ENCODE results near the gene DHRS12.

DHRS12 gene

DNA sequence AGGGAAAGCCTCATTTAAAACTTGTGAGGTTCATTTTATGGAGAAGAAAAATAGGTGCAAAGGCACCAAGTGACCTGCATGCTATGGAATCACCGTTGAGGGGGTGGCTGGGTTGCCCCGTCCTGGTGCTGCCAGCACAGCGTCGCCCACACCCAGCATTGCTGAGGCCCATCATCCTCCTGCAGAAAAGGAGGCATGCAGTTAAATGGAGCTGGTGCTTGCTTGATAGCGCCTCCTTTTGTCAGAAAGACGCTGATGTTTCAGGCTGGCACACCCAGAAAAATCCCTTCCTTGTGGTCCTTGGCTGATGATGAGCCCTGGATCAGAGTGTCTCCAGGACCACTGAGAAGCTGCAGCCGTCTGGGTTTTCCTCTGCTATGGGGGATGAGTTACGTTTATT is 36.9 kb downstream of the DHRS12 start:
- Histone ChIP-seq H3K9me3 (ENCODE audit: low read length) (no peaks in the 10 kb centered on the region), H3K4me1 (ENCODE audit: insufficient read depth, low read length) (peaks cover 12% of the 10 kb centered on the region), H2AFZ (ENCODE audit: low read depth, low read length) (no peak overlapping the region), H3K4me3 (ENCODE audit: low read length) (no peak overlapping the region), H3K27me3 (ENCODE audit: insufficient read depth, low read length) (no peaks in the 10 kb centered on the region), H3K36me3 (ENCODE audit: insufficient read depth, low read length) (peaks cover 4% of the 10 kb centered on the region)

DNA sequence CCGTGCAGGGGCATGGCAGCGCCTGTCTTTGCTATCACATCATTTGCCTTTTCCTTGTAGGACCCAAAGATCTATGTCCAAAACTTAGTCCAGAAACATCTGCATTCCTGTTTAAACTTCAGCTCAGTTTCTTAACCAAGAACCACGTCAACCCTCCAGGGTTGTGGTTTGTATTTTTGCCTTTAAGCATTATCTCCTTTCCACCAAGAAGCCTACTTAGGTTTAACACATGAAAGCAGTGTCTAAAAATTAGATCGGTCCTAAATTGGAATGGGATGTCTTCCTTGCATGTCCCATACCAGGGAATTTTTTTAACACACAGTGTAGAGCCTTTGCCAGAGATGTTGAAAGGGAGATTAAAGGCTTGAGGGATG is 38.8 kb downstream of the DHRS12 start:
- Histone ChIP-seq H3K4me1 (ENCODE audit: insufficient read depth, low read length) (peaks cover 12% of the 10 kb centered on the region), H3K4me3 (ENCODE audit: low read length) (no peak overlapping the region), H2AFZ (ENCODE audit: low read depth, low read length) (no peak overlapping the region), H3K9me3 (ENCODE audit: low read length) (no peaks in the 10 kb centered on the region), H3K27me3 (ENCODE audit: insufficient read depth, low read length) (no peaks in the 10 kb centered on the region), H3K36me3 (ENCODE audit: insufficient read depth, low read length) (peaks cover 10% of the 10 kb centered on the region)

DNA sequence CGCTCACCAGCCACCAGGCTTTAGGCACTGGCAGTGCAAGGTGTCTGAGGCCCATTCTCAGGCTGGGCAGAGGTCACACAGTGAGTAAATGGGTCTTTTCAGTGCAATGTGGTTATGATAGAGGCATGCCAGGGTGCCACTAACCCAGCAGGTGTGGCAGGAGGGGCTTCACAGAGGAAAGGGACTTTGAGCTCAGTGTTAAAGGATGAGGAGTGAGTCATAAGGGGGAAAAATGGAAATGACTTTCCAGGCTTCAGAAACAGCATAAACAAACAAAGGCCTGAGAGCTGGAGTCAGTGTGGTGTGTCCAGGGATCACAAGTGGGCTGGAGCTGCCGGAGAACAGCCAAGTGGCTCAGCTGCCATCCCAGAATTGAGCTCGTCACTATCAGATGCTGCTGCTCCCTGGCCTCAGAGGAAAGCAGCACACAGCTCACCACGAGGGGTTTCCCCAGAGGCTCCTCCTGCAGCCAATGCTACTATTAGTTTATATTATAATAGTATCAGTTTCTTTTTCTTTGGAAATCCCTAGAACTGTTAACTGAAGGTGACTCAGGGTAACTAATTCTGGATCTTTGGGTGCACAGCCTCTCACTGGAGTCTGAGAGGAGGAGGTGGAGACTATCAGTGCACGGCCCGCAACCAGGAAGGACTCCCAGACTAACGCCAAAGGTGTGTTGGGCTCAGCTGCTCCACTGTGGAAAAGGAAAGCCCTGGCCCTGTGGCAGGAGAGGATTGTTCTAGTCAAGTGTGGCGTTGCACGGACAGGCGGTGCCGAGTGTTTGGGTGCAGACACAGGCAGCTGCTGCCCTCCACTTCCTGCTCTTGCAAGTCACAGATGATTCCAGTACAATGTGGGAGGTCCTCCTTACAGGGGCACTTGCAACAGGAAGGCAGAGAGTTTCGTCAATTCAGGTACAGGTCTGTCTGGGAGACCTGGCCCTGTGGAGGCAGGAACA is 39.5 kb downstream of the DHRS12 start:
- H3K9me3 ChIP-seq (ENCODE audit: low read length), result no peaks in the 10 kb centered on the region
- H3K27me3 ChIP-seq (ENCODE audit: insufficient read depth, low read length), result no peaks in the 10 kb centered on the region
- no peak overlapping the region for H3K4me3 ChIP-seq (ENCODE audit: low read length)
- H3K4me1 ChIP-seq (ENCODE audit: insufficient read depth, low read length), result peaks cover 12% of the 10 kb centered on the region
- no peak overlapping the region for H2AFZ ChIP-seq (ENCODE audit: low read depth, low read length)
- H3K36me3 ChIP-seq (ENCODE audit: insufficient read depth, low read length), result peaks cover 16% of the 10 kb centered on the region

DNA sequence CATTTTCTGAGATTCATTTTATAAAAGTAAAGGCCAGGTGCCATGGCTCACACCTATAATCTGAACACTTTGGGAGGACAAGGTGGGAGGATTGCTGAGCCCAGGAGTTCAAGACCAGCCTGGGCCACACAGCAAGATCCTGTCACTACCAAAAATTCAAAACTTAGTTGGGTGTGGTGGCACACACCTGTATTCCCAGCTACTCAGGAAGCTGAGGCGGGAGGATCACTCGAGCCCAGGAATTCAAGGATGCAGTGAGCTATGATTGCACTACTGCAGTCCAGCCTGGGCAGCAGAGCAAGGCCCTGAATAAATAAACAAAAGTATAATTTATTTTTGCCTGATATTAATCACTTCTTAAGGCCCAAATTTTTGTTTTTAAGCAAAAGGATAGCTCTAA is 40.5 kb downstream of the DHRS12 start:
- Histone ChIP-seq H3K9me3 (ENCODE audit: low read length) (no peaks in the 10 kb centered on the region), H3K27me3 (ENCODE audit: insufficient read depth, low read length) (no peaks in the 10 kb centered on the region), H3K36me3 (ENCODE audit: insufficient read depth, low read length) (peaks cover 24% of the 10 kb centered on the region), H2AFZ (ENCODE audit: low read depth, low read length) (no peak overlapping the region), H3K4me1 (ENCODE audit: insufficient read depth, low read length) (peaks cover 12% of the 10 kb centered on the region), H3K4me3 (ENCODE audit: low read length) (no peak overlapping the region)

DNA sequence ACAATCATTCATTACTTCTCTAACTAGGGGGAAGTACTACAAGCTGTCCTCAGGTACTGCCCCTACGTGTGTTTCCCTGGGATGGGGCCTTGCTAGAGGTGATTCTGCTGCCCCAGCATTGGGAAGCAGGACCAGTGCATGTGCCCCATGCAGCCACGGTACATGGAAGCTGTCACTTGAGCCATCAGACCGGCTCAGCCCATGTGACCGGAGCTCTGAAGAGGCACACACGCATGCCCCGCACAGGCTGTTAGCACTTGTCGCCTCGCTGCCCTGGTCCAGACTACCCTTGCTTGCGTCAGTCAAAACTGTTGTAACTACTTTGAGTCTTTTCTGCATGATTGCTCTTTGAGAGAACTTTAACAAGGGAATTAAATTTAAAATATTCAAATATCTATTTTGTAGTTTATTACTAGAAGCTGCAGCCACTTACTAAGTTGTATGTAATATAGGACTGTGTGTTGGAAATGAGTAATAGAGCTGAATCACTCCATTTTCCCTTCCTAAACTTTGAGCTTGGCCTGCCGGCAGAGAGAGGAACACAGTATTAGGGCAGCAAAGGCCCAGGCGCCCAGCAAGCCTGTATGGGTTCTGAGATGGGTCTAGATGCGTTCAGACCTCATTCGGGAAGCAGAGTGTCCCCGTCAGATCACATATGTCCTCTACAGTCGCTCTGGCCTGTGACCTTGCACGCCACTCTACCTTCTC is 42.2 kb downstream of the DHRS12 start:
- Histone ChIP-seq H3K27me3 (ENCODE audit: insufficient read depth, low read length) (no peaks in the 10 kb centered on the region), H3K36me3 (ENCODE audit: insufficient read depth, low read length) (peaks cover 35% of the 10 kb centered on the region), H3K4me3 (ENCODE audit: low read length) (no peak overlapping the region), H3K4me1 (ENCODE audit: insufficient read depth, low read length) (peaks cover 12% of the 10 kb centered on the region), H3K9me3 (ENCODE audit: low read length) (no peaks in the 10 kb centered on the region), H2AFZ (ENCODE audit: low read depth, low read length) (no peak overlapping the region)

DNA sequence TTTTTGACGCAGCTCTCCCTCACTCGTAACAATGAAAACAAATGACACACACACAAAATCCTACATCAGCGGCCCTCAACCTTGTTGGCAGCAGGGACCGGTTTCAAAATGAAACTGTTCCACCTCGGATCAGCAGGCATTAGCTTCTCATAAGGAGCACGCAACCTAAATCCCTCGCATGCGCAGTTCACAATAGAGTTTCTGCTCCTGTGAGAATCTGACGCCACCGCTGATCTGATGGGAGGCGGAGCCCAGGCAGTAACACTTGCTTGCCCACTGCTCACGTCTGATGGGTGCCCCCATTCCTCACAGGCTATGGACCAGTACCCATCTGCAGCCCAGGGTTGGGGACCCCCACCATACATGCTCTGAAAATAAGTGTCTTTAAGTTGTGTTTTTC is 43.4 kb downstream of the DHRS12 start:
- Histone ChIP-seq H3K36me3 (ENCODE audit: insufficient read depth, low read length) (peaks cover 37% of the 10 kb centered on the region), H3K27me3 (ENCODE audit: insufficient read depth, low read length) (no peaks in the 10 kb centered on the region), H3K4me3 (ENCODE audit: low read length) (no peak overlapping the region), H2AFZ (ENCODE audit: low read depth, low read length) (no peak overlapping the region), H3K4me1 (ENCODE audit: insufficient read depth, low read length) (peaks cover 12% of the 10 kb centered on the region), H3K9me3 (ENCODE audit: low read length) (no peaks in the 10 kb centered on the region)

DNA sequence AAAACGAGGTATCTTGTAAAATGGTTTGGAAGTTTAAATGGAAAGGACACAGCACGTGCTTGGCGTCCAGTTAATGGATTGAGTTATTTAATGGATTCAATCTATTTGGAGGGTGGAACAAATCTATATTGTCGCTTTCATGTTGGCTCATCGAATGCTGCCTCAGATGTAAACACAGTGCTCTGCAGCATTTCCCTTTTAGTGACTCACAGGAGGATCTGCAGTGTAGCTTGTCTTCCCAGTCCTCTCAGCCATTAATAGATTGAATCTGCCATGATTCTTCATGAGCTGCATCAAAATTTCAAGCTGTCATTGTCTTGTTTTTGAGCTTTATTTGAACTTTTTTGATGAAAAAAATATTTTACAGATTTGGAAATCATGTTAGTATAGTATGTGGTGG is 44.7 kb downstream of the DHRS12 start:
- Histone ChIP-seq H3K36me3 (ENCODE audit: insufficient read depth, low read length) (peaks cover 37% of the 10 kb centered on the region), H3K27me3 (ENCODE audit: insufficient read depth, low read length) (no peaks in the 10 kb centered on the region), H3K9me3 (ENCODE audit: low read length) (no peaks in the 10 kb centered on the region), H3K4me1 (ENCODE audit: insufficient read depth, low read length) (peaks cover 3% of the 10 kb centered on the region), H3K4me3 (ENCODE audit: low read length) (no peak overlapping the region), H2AFZ (ENCODE audit: low read depth, low read length) (no peak overlapping the region)

DNA sequence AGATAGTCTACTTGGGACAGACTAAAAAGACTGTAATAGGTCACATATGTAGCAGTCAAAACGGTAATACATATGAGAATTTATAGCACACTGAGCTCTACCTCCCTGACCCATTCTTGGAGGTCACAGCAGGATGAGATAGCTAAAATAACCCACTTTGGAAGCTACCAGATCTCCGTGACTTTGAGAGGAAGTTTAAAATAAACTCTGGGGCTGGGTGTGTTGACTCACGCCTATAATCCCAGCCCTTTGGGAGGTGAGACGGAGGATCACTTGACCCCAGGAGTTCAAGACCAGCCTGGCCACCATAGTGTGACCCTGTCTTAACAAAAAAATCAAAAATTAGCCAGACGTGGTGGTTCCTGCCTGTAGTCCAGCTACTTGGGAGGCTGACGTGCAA is 45.3 kb downstream of the DHRS12 start:
- Histone ChIP-seq H3K4me3 (ENCODE audit: low read length) (no peak overlapping the region), H2AFZ (ENCODE audit: low read depth, low read length) (no peak overlapping the region), H3K4me1 (ENCODE audit: insufficient read depth, low read length) (no peaks in the 10 kb centered on the region), H3K36me3 (ENCODE audit: insufficient read depth, low read length) (peaks cover 37% of the 10 kb centered on the region), H3K9me3 (ENCODE audit: low read length) (no peaks in the 10 kb centered on the region), H3K27me3 (ENCODE audit: insufficient read depth, low read length) (no peaks in the 10 kb centered on the region)

DNA sequence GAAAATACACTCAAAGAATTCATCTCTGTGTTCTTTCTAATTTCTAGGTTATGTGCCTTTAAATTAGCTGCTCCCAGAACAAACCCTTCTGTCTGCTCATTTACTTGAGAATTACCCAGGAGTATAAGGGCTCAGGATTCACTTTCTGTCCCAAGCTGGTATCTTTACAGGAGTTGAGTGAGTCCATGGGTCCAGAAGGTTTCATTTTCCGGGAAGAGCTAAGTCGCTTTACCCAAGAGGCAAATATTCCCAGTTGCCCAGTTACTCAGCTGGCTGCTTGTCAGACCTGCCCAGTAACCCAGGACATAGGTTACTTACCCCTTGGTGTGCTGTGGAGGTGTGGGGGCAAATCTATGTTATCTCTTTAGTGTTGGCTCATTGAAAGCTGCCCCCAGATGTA is 47.3 kb downstream of the DHRS12 start:
- Histone ChIP-seq H3K4me1 (ENCODE audit: insufficient read depth, low read length) (no peaks in the 10 kb centered on the region), H2AFZ (ENCODE audit: low read depth, low read length) (no peak overlapping the region), H3K9me3 (ENCODE audit: low read length) (no peaks in the 10 kb centered on the region), H3K36me3 (ENCODE audit: insufficient read depth, low read length) (peaks cover 46% of the 10 kb centered on the region), H3K27me3 (ENCODE audit: insufficient read depth, low read length) (no peaks in the 10 kb centered on the region), H3K4me3 (ENCODE audit: low read length) (no peak overlapping the region)

DNA sequence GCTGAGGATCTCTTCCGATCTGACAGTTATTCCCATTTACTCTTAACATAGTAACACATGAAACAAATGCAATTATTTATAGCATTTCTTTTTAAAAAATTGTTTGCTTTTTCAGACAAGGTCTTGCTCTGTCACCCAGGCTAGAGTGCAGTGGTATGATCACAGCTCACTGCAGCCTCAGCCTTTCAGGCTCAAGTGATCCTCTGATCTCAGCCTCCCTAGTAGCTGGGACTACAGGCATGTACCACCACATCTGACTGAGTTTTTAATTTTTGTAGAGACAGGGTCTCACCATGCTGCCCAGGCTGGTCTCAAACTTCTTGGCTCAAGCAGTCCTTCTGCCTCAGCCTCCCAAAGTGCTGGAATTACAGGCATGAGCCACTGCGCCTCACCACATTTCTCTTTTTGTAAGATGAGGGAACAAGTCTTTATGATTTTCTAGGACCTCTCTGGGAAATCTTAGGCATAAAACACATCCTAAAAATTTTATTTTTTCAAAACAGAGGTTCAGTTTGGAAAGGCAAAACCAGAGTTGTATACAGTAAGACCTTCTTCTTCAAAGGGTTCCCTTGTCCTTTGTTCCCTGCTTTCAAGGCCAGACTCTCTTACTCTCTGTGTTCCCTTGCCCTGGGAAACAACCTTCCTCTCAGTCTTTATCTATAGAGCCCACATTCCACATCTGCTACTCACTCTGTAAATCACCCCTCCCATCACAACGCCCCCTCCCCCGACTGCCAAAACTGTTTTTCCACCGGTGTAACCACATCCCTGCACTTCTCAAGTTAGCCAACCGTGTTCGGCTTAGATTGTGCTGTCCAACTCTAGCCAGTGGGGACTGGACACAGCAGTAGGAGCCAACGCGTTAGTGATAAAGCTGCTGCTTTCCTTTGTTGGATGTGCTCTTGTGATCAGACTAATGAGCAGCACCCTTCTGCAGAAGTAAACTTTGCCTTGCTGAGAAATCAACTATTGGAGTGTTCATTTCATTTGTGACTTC is 56.2 kb downstream of the DHRS12 start:
- no peaks in the 10 kb centered on the region for H3K4me1 ChIP-seq (ENCODE audit: insufficient read depth, low read length)
- no peaks in the 10 kb centered on the region for H3K27me3 ChIP-seq (ENCODE audit: insufficient read depth, low read length)
- H3K36me3 ChIP-seq (ENCODE audit: insufficient read depth, low read length), result peaks cover 10% of the 10 kb centered on the region
- no peak overlapping the region for H2AFZ ChIP-seq (ENCODE audit: low read depth, low read length)
- H3K4me3 ChIP-seq (ENCODE audit: low read length), result no peak overlapping the region
- H3K9me3 ChIP-seq (ENCODE audit: low read length), result peaks cover 9% of the 10 kb centered on the region

DNA sequence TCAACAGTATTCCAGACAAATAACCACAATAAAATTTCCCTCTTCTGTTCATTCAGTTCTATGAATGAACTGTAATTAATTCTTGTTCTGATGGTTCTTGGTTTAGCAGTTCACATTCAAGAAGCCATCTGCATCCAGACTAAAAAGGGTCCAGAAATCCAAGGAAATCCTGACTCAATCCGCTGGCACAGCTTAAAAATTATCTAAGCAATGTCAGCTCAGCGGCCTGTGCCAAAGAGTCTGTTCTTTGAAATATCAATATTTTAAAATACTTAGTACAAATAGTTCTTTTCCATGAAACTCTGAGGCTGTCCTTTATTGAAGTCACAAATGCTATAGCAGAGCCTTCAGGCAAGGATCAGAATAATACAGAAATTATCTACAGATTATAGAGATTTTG is 57.2 kb downstream of the DHRS12 start:
- Histone ChIP-seq H3K4me3 (ENCODE audit: low read length) (no peak overlapping the region), H3K9me3 (ENCODE audit: low read length) (peaks cover 9% of the 10 kb centered on the region), H3K4me1 (ENCODE audit: insufficient read depth, low read length) (no peaks in the 10 kb centered on the region), H2AFZ (ENCODE audit: low read depth, low read length) (no peak overlapping the region), H3K27me3 (ENCODE audit: insufficient read depth, low read length) (no peaks in the 10 kb centered on the region), H3K36me3 (ENCODE audit: insufficient read depth, low read length) (peaks cover 7% of the 10 kb centered on the region)

DNA sequence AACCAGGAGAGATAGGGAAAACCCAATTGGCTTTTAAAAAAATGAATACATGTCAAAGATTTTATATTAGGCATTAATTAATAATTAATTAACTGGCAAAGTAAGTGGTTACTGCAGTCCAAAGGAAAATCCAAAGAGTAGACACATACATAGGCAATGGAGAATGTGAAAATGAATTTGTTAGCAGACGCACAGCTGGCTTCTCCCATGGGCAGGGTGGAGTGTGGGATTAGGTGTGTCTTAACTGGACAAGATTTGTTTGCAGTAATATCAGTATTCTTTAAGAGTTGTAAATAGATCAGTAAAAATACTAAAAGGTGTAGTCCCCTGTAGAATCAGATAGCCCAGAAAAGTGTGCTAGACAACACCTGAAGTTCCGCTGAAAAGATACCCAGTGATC is 58.7 kb downstream of the DHRS12 start:
- Histone ChIP-seq H3K4me1 (ENCODE audit: insufficient read depth, low read length) (no peaks in the 10 kb centered on the region), H3K4me3 (ENCODE audit: low read length) (no peak overlapping the region), H2AFZ (ENCODE audit: low read depth, low read length) (no peak overlapping the region), H3K9me3 (ENCODE audit: low read length) (peaks cover 9% of the 10 kb centered on the region), H3K36me3 (ENCODE audit: insufficient read depth, low read length) (peaks cover 11% of the 10 kb centered on the region), H3K27me3 (ENCODE audit: insufficient read depth, low read length) (no peaks in the 10 kb centered on the region)
